GM12872 (cell line): ENCODE data around the gene HIVEP1.

ENCODE experiments used
- CTCF ChIP-seq: IDR thresholded peaks from 3 replicates; pipeline ENCODE4 v1.5.1; 2011; ENCODE audit warnings: low read depth, mild to moderate bottlenecking, low read length, moderate library complexity; ENCODE audit not compliant: insufficient read depth

Gene HIVEP1

GRCh38 chr6:12186528-12186927, 174.4 kb downstream of the HIVEP1 start:
- TF ChIP-seq CTCF, result no peak

DNA sequence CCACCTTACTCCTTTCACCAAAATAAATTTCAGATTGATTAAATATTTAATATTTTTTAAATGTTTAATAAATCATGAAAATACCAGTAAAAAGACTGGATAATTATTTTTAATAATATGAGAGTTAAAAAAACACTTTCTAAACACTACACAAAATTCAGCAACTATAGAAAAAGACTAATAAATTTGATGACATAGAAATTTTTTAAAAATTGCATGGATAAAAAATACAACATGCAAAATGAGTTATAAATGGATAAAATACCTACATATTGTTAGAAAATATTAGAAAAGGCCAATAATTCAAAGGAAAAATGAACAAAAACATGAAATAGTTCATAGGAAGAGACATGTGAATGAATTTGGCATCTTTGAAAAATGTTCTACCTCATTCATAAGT, 177.0 kb downstream of the HIVEP1 start:
- TF ChIP-seq CTCF, result no peak

DNA sequence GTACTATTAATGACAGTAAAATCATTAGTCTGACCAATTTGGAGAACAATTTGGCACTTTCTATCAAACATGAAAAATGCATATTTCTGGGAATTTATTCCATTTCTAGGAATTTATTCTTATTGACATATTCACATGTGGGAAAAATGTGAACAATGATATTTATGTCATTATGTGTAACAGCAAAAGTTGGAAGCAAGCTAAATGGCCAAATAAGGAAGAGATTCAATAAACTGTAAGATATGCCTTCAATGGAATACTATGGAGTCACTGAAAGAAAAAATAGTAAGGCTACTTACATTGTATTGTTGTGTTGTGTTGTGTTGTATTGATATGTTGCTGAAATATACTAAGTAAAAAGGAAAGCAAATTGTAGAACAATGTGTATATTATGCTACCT, 177.5 kb downstream of the HIVEP1 start:
- TF ChIP-seq CTCF, result no peak

DNA sequence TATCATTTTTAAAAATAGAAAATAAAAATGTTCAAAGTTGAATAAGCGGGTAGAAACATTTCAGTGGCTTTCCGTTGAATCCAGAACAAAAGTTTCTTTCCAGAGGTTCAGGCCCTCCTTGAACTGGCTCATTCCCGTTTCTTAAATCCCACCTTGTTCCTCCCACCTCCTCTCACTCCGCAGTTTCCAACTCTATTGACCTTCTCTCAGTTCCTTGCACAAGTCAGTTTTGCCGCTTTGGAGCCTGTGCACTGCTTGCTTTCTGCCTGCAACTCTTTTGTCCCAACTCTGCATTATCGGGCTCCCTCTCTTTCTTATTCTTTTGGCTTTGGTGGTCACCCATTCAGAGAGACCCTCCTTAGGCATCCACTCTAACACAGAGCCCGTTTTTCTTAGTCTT, 178.1 kb downstream of the HIVEP1 start:
- no peak for TF ChIP-seq CTCF

GRCh38 chr6:12196326-12196936, 184.3 kb downstream of the HIVEP1 start:
- TF ChIP-seq CTCF, result no peak

DNA sequence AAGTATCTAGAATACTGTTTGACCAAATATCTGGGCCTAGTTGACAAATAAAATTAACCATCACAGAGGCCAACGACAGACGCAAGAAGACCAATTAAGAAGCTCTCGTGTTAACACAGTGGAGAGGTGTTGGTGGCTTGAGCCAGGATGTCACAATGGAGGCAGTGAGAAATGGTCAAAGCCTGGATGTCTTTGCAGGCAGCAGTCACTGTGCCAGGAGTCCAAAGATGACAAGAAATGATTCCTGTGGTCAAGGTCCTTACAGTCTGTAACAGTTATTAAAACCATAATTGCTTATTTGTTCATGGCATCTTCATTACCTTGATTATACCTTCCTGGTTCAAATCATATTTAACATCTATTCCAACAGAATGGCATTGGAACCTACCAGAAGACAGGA, 186.7 kb downstream of the HIVEP1 start:
- TF ChIP-seq CTCF, result no peak

GRCh38 chr6:12200015-12200564, 188.0 kb downstream of the HIVEP1 start:
- TF ChIP-seq CTCF, result no peak
